B cell (primary cell): Measurements from ENCODE around the gene TAF1C. TPM values are rescaled to one million over a fixed set of nuclear protein-coding genes. Genes with fewer than 3 reads are reported as not detected.

Experiments
- ATAC-seq: fragments of 200-7000 bp; cut with Tn5 transposase; one replicate; pipeline ENCODE4 v1.10.0; 2021; ENCODE audit warnings: low read depth, mild to moderate bottlenecking, moderate number of reproducible peaks, moderate library complexity
- CTCF ChIA-PET: fragments of 350-600 bp; sonication (Branson Sonifier 250); formaldehyde crosslinking; loops from one replicate; lab custom pipeline; 2021; ENCODE audit warnings: antibody characterized with exemption, inconsistent platforms; lab: Charles Lee
- POLR2A ChIA-PET: fragments of 350-600 bp; sonication (Branson Sonifier 250); formaldehyde crosslinking; loops from one replicate; lab custom pipeline; 2021; ENCODE audit warnings: antibody characterized with exemption; lab: Charles Lee
- DNase-seq: peaks from one replicate; pipeline ENCODE4 v3.0.0; 2013
- H2AFZ ChIP-seq: 2 replicates; pipeline ENCODE4 v1.6.1; 2012; ENCODE audit warnings: mild to moderate bottlenecking, low read depth, low read length; ENCODE audit not compliant: insufficient read depth, poor library complexity, severe bottlenecking
- H3K27ac ChIP-seq, 2 donors: 1 replicate in 1 of 2; 2 replicates in 1 of 2; pipeline ENCODE4 v1.5.1; 2012 to 2013; ENCODE audit warnings: low read length in 2 of 2, mild to moderate bottlenecking in 2 of 2, moderate library complexity in 1 of 2
- H3K27me3 ChIP-seq, 4 experiments: fragments of 200-600 bp in 1 of 4; sonication (generic) in 1 of 4; replicated peaks in 1 of 4; 1 replicate in 2 of 4; 2 replicates in 2 of 4; pipeline versions ENCODE4 v1.6.1 to v1.7.0; 2013 to 2016; ENCODE audit warnings: low read length in 3 of 4, mild to moderate bottlenecking in 2 of 4, mixed read lengths in 1 of 4, moderate library complexity in 1 of 4; ENCODE audit not compliant: insufficient read depth in 4 of 4, control insufficient read depth in 3 of 4; ENCODE audit errors: control extremely low read depth in 1 of 4
- H3K36me3 ChIP-seq, 2 experiments: replicated peaks in 1 of 2; 1 replicate in 1 of 2; 2 replicates in 1 of 2; pipeline versions ENCODE4 v1.6.1 to v1.7.1; 2013; ENCODE audit warnings: low read length in 1 of 2; ENCODE audit not compliant: insufficient read depth in 2 of 2, control insufficient read depth in 1 of 2; ENCODE audit errors: control extremely low read depth in 1 of 2, extremely low read depth in 1 of 2
- H3K4me1 ChIP-seq, 2 donors: fragments of 200-600 bp in 1 of 2; sonication (generic) in 1 of 2; 1 replicate in 1 of 2; 2 replicates in 1 of 2; pipeline versions ENCODE4 v1.5.1 to v1.6.1; 2013 to 2017; ENCODE audit warnings: low read length in 2 of 2; ENCODE audit not compliant: control insufficient read depth in 2 of 2, insufficient read depth in 2 of 2
- H3K4me2 ChIP-seq: replicated peaks from 2 replicates; pipeline ENCODE3; 2012; ENCODE audit warnings: mild to moderate bottlenecking, low read depth, low read length; ENCODE audit not compliant: poor library complexity, severe bottlenecking
- H3K4me3 ChIP-seq, 5 experiments: fragments of 200-600 bp in 1 of 5; sonication (generic) in 1 of 5; 1 replicate in 3 of 5; 2 replicates in 2 of 5; pipeline versions ENCODE4 v1.5.1 to v1.7.0; 2011 to 2016; ENCODE audit warnings: low read length in 4 of 5, mild to moderate bottlenecking in 4 of 5, low read depth in 2 of 5, control low read depth in 1 of 5, moderate library complexity in 1 of 5; ENCODE audit not compliant: insufficient read depth in 1 of 5; ENCODE audit errors: control extremely low read depth in 1 of 5, extremely low read depth in 1 of 5
- H3K79me2 ChIP-seq: fragments of 200-600 bp; sonication (generic); one replicate; pipeline ENCODE4 v1.6.0; 2016; ENCODE audit warnings: low read length; ENCODE audit not compliant: control insufficient read depth, insufficient read depth
- H3K9ac ChIP-seq: fragments of 200-600 bp; sonication (generic); 2 replicates; pipeline ENCODE4 v1.6.1; 2017; ENCODE audit warnings: mild to moderate bottlenecking, low read length, moderate library complexity
- H3K9me3 ChIP-seq, 3 donors: one replicate each; pipeline versions ENCODE4 v1.6.1 to v1.7.1; 2013; ENCODE audit warnings: low read length in 2 of 3; ENCODE audit not compliant: control insufficient read depth in 2 of 3, insufficient read depth in 1 of 3; ENCODE audit errors: control extremely low read depth in 1 of 3
- H4K20me1 ChIP-seq: 2 replicates; pipeline ENCODE4 v1.6.0; 2012; ENCODE audit warnings: mild to moderate bottlenecking, low read length; ENCODE audit not compliant: insufficient read depth, control insufficient read depth, poor library complexity, severe bottlenecking
- H3K27ac Mint-ChIP-seq: one replicate; pipeline ENCODE4 v1.8.0; 2021; ENCODE audit warnings: mixed read lengths
- H3K27me3 Mint-ChIP-seq: one replicate; pipeline ENCODE4 v1.8.0; 2021; ENCODE audit warnings: mixed read lengths
- H3K4me1 Mint-ChIP-seq: one replicate; pipeline ENCODE4 v1.8.0; 2021; ENCODE audit warnings: mixed read lengths
- H3K4me3 Mint-ChIP-seq: one replicate; pipeline ENCODE4 v1.8.0; 2021; ENCODE audit warnings: mixed read lengths
- H3K9me3 Mint-ChIP-seq: one replicate; pipeline ENCODE4 v1.8.0; 2022; ENCODE audit warnings: mixed read lengths; ENCODE audit not compliant: insufficient read depth
- CTCF ChIP-seq: fragments of 200-600 bp; IDR thresholded peaks from one replicate; pipeline ENCODE4 v1.8.0; 2022; ENCODE audit warnings: antibody characterized with exemption, mild to moderate bottlenecking
- EZH2 ChIP-seq: IDR thresholded peaks from 2 replicates; pipeline ENCODE4 v1.6.1; 2012; ENCODE audit warnings: borderline replicate concordance, low read depth, mild to moderate bottlenecking, moderate library complexity, low read length; ENCODE audit not compliant: insufficient read depth, poor library complexity, severe bottlenecking
- WGBS: methylation state at CpG from one replicate; pipeline ENCODE4 v1.1.5; 2013; ENCODE audit warnings: missing lambda C conversion rate; ENCODE audit not compliant: insufficient coverage; 5-methylcytosine and 5-hydroxymethylcytosine counted together
- intact Hi-C: fragments of 100-400 bp; cut with micrococcal nuclease; formaldehyde crosslinking; loops from one replicate; pipeline ENCODE4 v1.10.0; 2022
- polyA plus RNA-seq: library from polyadenylated mRNA; depleted of rRNA; stranded (reverse); fragments of >200 nt; gene quantifications from 2 replicates; pipeline ENCODE4 v1.2.3, GENCODE V29; 2012
- total RNA-seq, 2 donors: library from RNA; stranded (reverse); fragments of 120-200 nt in 1 of 2; gene quantifications; 1 replicate in 1 of 2; 2 replicates in 1 of 2; pipeline versions ENCODE4 v1.2.3 to v1.2.4, GENCODE V29; 2013 to 2022

The TAF1C gene
- total and polyA plus RNA-seq, 2 donors (not counting 1 experiment from before 2014, with no cell fraction given) = 115 to 125 TPM

- no peaks in the 10 kb centered on the region for H3K9me3 ChIP-seq
- H4K20me1 ChIP-seq = no peaks in the 10 kb centered on the region
- Mint-ChIP-seq H3K4me3 (no peak within 1 kb of the TSS), H3K4me1 (peaks cover 25% of the 10 kb centered on the region), H3K27me3 (no peaks in the 10 kb centered on the region), H3K9me3 (no peaks in the 10 kb centered on the region), H3K27ac (no peak within 1 kb of the TSS)
- 94% methylated on average over 40 of the region's 47 CpGs for WGBS
- no peak within 1 kb of the TSS for H3K27ac ChIP-seq
- no peak within 1 kb of the TSS for H3K4me2 ChIP-seq
- ChIA-PET CTCF (no interaction called here), POLR2A (interaction anchor here (0.5 kb wide), 1 partner anchor 104 kb away, joined by 5 read pairs; no protein-coding TSS in a partner anchor)
- H3K27me3 ChIP-seq = peaks cover 0 to 4% (median 0%) of the 10 kb centered on the region in 4 experiments
- H3K9ac ChIP-seq = no peak within 1 kb of the TSS
- no peak within 1 kb of the TSS for H3K4me3 ChIP-seq
- TF ChIP-seq CTCF (no peak), EZH2 (no peak)
- DNase-seq = peak; percentile 7
- no peaks in the 10 kb centered on the region for H3K36me3 ChIP-seq
- peaks cover 17 to 22% of the 10 kb centered on the region in 2 donors for H3K4me1 ChIP-seq
- ATAC-seq = no peak
- H2AFZ ChIP-seq = no peak within 1 kb of the TSS
- H3K79me2 ChIP-seq = peaks cover 14% of the 10 kb centered on the region
- intact Hi-C loops = no loop called here
Measured at GRCh38 chr16:84190731-84191388, 4.0 kb upstream of the TAF1C start, which contains the start of gene ADAD2. ADAD2 (plus strand) TSS chr16:84191157; CDS start chr16:84191231, 74 bp downstream.

GRCh38 chr16:84184775-84185174 lies 2.1 kb downstream of the TAF1C start:
- ATAC-seq (no peak), DNase-seq (peak; percentile 4)
- POLR2A ChIA-PET = no interaction called here
- Mint-ChIP-seq H3K9me3 (no peaks in the 10 kb centered on the region), H3K4me1 (peaks cover 22% of the 10 kb centered on the region), H3K27ac (no peak overlapping the region), H3K27me3 (no peaks in the 10 kb centered on the region), H3K4me3 (peak overlapping the region; percentile 96)
- Histone ChIP-seq H2AFZ (no peak overlapping the region), H3K9me3 (no peaks in the 10 kb centered on the region), H3K27ac (no peak overlapping the region), H4K20me1 (peaks cover 8% of the 10 kb centered on the region), H3K27me3 (no peaks in the 10 kb centered on the region), H3K79me2 (peaks cover 41% of the 10 kb centered on the region), H3K4me2 (no peak overlapping the region), H3K4me3 (no peak overlapping the region), H3K36me3 (peaks cover 0 to 53% of the 10 kb centered on the region in 2 experiments), H3K4me1 (peaks cover 7 to 10% of the 10 kb centered on the region in 2 donors), H3K9ac (no peak overlapping the region)
- TF ChIP-seq EZH2 (no peak), CTCF (no peak)
- WGBS = 98% methylated on average over 10 of the region's 10 CpGs
- CTCF ChIA-PET = interaction anchor here (4.7 kb wide), 1 partner anchor 100 kb away, joined by 60 read pairs; no protein-coding TSS in a partner anchor
- intact Hi-C loops = loop anchor here (5.0 to 10.0 kb wide), 2 partner anchors 227 to 320 kb away; partner anchors contain the start of gene MEAK7
